Skeletal muscle tissue (tissue), 4 donors: ENCODE results near the gene CFAP206. TPM values are rescaled to one million over a fixed set of nuclear protein-coding genes. Genes with fewer than 3 reads are reported as not detected.
"Not testable (repeated sequence)": the region's sequence is repeated elsewhere in the genome, so short reads cannot be mapped to it uniquely, and the experiment has no call there.

ENCODE experiments used
- H3K27ac ChIP-seq: one replicate; pipeline ENCODE4 v1.7.0; 2013; ENCODE audit warnings: mild to moderate bottlenecking, low read depth, low read length, inconsistent platforms
- H3K27me3 ChIP-seq, 3 donors: one replicate each; pipeline ENCODE4 v1.7.0; 2013; ENCODE audit warnings: low read length in 3 of 3; ENCODE audit not compliant: control insufficient read depth in 3 of 3, insufficient read depth in 3 of 3
- H3K36me3 ChIP-seq, 3 donors: one replicate each; pipeline ENCODE4 v1.7.0; 2013; ENCODE audit warnings: low read length in 3 of 3; ENCODE audit not compliant: control insufficient read depth in 3 of 3, insufficient read depth in 3 of 3
- H3K4me1 ChIP-seq, 3 donors: one replicate each; pipeline ENCODE4 v1.7.0; 2013; ENCODE audit warnings: low read length in 3 of 3, mild to moderate bottlenecking in 3 of 3; ENCODE audit not compliant: control insufficient read depth in 3 of 3, insufficient read depth in 3 of 3
- H3K4me3 ChIP-seq, 3 donors: one replicate each; pipeline ENCODE4 v1.7.0; 2013; ENCODE audit warnings: low read length in 3 of 3
- H3K9ac ChIP-seq, 3 donors: one replicate each; pipeline ENCODE4 v1.7.0; 2013; ENCODE audit warnings: low read length in 3 of 3, mild to moderate bottlenecking in 3 of 3, moderate library complexity in 2 of 3, low read depth in 1 of 3
- H3K9me3 ChIP-seq, 3 donors: one replicate each; pipeline ENCODE4 v1.7.0; 2013; ENCODE audit warnings: low read length in 3 of 3; ENCODE audit not compliant: control insufficient read depth in 3 of 3
- total RNA-seq: library from RNA; depleted of rRNA; stranded (reverse); fragments of >200 nt; gene quantifications from one replicate; pipeline ENCODE4 v1.2.3, GENCODE V29; 2014
- donor health status: Osteomylitis.

The CFAP206 gene
- total RNA-seq, 1 donor from 2014 or later: not detected

DNA sequence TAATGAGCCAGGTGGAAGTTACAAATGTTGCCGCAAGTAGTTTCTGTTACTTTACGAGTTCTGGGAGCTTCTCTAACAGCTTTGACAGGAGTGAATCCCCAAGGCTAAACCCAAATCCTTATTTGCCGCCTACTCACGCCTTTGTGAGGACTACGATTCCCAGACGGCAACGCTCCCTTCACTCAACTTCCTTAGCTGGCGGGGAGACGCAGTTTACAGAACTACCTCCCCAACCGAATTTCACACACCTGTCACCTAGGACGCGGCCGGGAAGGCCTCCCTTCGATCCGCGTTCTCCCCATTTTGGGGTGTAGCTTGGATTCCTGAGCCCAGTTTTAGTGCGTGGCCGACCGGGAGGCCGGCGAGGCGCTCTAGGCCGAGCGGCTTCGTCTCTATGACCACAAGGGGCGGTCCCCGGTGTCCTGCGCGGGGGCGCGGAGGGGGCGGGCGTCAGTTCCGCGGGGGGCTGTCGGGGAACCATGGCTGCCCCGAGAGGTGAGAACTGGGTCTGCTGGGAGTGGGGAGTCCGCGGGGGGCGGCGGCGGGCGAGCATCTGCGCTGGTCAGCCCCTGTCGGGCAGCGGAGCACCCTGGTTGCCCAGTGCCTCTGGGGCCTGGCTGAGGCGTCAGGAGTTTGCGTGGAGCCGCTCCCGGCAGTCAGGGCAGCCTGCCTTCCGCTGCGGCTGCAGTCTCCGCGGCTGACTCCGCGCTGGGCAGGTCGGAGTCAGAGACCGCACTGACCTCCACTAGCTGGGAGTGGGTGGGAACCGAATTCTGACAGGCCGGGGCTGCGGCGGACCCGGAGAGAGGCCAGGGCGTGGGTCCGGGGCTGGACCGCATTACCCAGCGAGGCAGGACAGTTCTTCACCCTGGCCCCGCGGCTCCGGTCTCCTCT is 65.0 kb downstream of the CFAP206 start, which contains the start of gene SLC35A1:
Gene SLC35A1, plus strand, starts transcription at position 450 of the 894 bp plus-strand sequence. Its CDS starts 30 bp downstream, at position 480.
- peak within 1 kb of the TSS; percentile 85 to 99 (median 98) for H3K4me3 ChIP-seq
- H3K9me3 ChIP-seq: no peaks in the 10 kb centered on the region
- H3K9ac ChIP-seq: peak within 1 kb of the TSS; percentile 95 to 98 (median 97)
- H3K36me3 ChIP-seq: peaks cover 0 to 3% (median 0%) of the 10 kb centered on the region in 3 donors
- H3K27me3 ChIP-seq: no peaks in the 10 kb centered on the region
- H3K27ac ChIP-seq: peak within 1 kb of the TSS; percentile 93
- peaks cover 6 to 8% (median 8%) of the 10 kb centered on the region in 3 donors for H3K4me1 ChIP-seq

DNA sequence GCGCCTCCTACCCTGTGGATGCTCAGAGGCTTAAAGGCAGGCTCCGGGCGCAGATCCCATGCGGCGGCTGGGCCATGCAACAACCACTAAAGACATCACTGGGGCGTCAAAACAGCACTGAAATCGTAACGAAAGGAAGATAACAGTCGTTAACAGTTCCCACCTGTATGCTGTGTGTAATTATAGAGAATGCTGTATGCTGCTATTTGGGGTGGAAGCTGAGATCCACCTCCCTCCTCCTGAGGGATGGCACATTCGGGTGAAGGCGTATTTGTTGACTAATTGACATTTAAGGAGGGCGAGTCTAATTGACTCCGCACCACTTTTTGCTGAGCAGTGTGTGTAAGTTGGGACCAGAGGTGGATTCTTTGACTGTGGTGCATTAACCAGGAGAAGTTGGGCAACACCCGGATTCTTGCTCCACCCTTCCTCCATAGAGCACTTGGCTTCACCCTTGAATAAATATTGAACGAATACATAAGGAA is 65.7 kb downstream of the CFAP206 start:
- Histone ChIP-seq H3K27ac (peak overlapping the region; percentile 93), H3K9me3 (no peaks in the 10 kb centered on the region), H3K27me3 (no peaks in the 10 kb centered on the region), H3K4me3 (peak overlapping the region; percentile 85 to 99 (median 98)), H3K36me3 (peaks cover 0 to 6% (median 2%) of the 10 kb centered on the region in 3 donors), H3K9ac (peak overlapping the region; percentile 90 to 98 (median 97)), H3K4me1 (peaks cover 6 to 8% (median 8%) of the 10 kb centered on the region in 3 donors)

DNA sequence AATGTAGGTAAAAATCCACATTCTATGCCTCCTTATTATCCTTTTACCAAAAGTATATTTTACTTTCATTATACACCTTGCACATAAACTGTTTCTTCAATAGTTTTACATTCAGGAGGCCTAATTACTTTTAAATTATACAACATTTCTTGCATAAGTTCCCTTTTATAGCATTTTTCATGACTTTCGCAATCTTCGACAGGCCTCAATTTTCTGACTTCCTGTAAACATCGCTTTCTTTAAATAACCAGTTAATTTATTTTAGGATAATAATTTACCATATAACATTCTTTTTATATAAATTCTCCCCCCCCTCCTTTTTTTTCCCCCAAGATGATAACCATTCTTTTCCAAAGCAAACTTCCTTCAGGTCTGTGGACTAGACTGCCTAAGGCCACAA is 74.2 kb downstream of the CFAP206 start:
- no peak overlapping the region for H3K27ac ChIP-seq
- H3K9ac ChIP-seq: no peak overlapping the region
- H3K9me3 ChIP-seq: no peaks in the 10 kb centered on the region
- no peak overlapping the region for H3K4me3 ChIP-seq
- peaks cover 0 to 10% (median 4%) of the 10 kb centered on the region in 3 donors for H3K36me3 ChIP-seq
- no peaks in the 10 kb centered on the region for H3K4me1 ChIP-seq
- H3K27me3 ChIP-seq: no peaks in the 10 kb centered on the region

DNA sequence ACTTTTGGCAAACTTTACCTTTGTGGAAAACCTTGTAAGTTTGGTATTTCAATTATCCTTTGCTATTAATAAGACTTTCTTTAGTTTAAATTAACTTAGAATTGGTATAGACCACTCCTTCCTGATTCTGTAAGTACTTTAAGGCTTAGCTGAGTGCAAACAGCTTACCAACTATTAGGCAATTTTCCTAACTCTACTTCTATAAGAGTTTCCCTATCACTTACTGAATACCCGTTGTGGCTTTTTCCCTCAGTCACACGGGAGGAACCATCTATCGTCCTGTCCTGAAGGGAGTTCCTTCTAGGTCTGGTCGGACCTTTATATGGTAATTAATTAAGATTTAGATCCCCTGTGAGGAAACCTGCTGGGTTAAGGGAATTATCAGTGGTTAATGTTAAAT is 74.6 kb downstream of the CFAP206 start:
- H3K9ac ChIP-seq: no peak overlapping the region
- H3K9me3 ChIP-seq: no peaks in the 10 kb centered on the region
- H3K27me3 ChIP-seq: no peaks in the 10 kb centered on the region
- H3K36me3 ChIP-seq: peaks cover 0 to 10% (median 4%) of the 10 kb centered on the region in 3 donors
- no peaks in the 10 kb centered on the region for H3K4me1 ChIP-seq
- H3K27ac ChIP-seq: no peak overlapping the region
- no peak overlapping the region for H3K4me3 ChIP-seq

DNA sequence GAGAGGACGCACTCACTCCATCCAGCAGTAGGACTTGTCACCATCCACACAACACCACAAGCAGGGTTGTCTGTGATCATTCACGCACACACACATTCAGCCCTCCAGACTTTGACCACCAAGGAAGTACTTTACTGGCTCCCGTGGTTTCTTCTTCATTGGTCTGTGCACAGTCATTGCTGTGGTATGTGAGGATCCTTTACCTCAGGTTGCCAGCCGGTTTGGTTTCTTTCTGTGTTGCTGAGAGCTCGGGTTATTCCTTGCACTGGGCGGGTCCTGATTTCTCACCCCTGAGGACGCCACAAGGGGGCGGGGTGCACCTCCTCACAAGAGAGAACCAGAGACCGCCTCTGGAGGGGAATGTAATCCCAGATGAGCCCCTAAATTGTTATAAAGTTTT is 76.2 kb downstream of the CFAP206 start:
- Histone ChIP-seq H3K27me3 (no peaks in the 10 kb centered on the region), H3K4me3 (no peak overlapping the region), H3K36me3 (peaks cover 0 to 2% (median 0%) of the 10 kb centered on the region in 3 donors), H3K27ac (no peak overlapping the region), H3K4me1 (no peaks in the 10 kb centered on the region), H3K9ac (no peak overlapping the region), H3K9me3 (no peaks in the 10 kb centered on the region)

DNA sequence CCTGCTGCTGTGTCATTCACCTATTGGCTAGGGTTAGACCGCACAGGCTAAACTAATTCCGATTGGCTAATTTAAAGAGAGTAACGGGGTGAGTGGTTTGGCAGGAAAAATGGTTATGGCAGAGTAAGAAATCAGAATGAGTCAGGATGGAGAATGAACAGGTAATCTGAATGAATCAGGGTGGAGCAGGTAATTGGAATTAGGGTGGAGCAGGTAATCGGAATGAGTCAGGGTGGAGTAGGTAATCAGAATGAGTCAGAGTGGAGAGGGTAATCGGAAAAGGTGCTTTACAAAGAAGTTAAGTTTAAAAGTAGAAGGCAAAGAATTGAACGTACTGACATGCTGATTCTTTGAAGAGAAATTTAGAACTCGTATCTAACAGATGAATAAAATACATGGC is 76.7 kb downstream of the CFAP206 start:
- no peak overlapping the region for H3K27ac ChIP-seq
- no peak overlapping the region for H3K4me3 ChIP-seq
- H3K4me1 ChIP-seq: no peaks in the 10 kb centered on the region
- no peaks in the 10 kb centered on the region for H3K27me3 ChIP-seq
- H3K36me3 ChIP-seq: peaks cover 0 to 2% (median 0%) of the 10 kb centered on the region in 3 donors
- H3K9me3 ChIP-seq: no peaks in the 10 kb centered on the region
- no peak overlapping the region for H3K9ac ChIP-seq

DNA sequence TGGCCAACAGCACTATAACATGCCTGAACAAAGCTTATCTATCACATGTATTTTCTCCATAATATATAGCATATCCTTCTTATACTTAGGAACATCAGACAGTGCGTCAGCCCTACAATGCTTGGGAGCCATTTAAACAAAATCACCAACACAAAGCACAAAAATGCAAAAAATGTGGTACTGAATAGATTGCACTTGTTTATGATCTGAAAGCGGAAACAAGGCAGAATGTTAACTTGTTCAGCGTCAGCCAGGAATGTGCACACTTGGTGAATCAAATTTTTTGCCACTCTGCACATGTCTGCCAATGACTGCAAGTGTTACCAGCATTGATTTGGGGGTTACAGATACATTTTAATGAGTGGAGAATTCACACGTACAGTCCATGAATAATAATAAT is 79.8 kb downstream of the CFAP206 start:
- no peaks in the 10 kb centered on the region for H3K4me1 ChIP-seq
- no peak overlapping the region for H3K27ac ChIP-seq

DNA sequence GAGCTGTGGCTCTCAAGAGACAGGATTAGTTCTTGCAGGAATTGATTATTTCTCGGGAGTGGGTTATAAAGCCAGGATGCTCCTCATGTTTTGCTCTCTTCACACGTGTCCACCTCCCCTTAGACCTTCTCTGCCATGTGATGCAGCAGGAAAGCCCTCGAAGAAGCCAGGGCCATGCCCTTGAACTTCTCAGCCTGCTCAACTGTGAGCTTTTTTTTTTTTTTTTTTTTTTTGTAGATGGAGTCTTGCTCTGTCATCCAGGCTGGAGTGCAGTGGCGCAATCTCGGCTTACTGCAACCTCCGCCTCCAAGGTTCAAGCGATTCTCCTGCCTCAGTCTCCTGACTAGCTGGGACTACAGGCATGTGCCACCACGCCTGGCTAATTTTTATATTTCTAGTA is 81.6 kb downstream of the CFAP206 start:
- not testable (repeated sequence) for H3K27ac ChIP-seq, H3K4me1 ChIP-seq, H3K36me3 ChIP-seq, H3K4me3 ChIP-seq, H3K27me3 ChIP-seq, H3K9ac ChIP-seq, H3K9me3 ChIP-seq

More for the DNA sequence above, 79.8 kb downstream of the CFAP206 start:
- Histone ChIP-seq H3K4me3 (no peak overlapping the region), H3K27me3 (no peaks in the 10 kb centered on the region), H3K9ac (no peak overlapping the region), H3K36me3 (peaks cover 0 to 3% (median 2%) of the 10 kb centered on the region in 3 donors), H3K9me3 (no peaks in the 10 kb centered on the region)

DNA sequence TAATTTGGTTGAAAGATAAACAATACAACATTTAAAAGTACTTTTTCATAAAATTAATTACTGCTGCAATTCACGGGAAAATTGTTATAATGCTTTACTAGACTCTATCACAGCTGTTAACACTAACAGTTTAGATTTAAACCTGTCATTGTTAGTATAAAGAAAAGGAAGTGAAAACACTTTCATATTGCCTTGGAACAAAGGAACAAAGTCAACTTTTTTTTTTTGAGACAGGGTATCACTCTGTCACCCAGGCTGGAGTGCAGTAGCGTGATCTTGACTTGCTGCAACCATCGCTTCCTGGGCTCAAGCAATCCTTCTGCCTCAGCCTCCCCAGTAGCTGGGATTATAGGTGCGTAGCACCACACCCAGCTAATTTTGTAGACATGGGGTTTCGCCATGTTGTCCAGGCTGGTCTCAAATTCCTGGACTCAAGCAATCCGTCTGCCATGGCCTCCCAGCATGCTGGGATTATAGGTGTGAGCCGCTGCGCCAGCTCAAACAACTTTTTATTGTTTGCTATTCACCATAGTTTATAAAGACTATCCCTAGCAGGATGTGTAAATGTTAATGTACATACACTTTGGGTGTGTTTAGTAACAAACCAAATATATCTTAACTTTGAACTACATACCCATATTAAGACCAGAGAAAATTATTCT is 87.1 kb downstream of the CFAP206 start:
- no peaks in the 10 kb centered on the region for H3K9me3 ChIP-seq
- no peak overlapping the region for H3K27ac ChIP-seq
- H3K4me3 ChIP-seq: no peak overlapping the region
- H3K36me3 ChIP-seq: peaks cover 2 to 8% (median 6%) of the 10 kb centered on the region in 3 donors
- no peaks in the 10 kb centered on the region for H3K27me3 ChIP-seq
- no peak overlapping the region for H3K9ac ChIP-seq
- no peaks in the 10 kb centered on the region for H3K4me1 ChIP-seq

DNA sequence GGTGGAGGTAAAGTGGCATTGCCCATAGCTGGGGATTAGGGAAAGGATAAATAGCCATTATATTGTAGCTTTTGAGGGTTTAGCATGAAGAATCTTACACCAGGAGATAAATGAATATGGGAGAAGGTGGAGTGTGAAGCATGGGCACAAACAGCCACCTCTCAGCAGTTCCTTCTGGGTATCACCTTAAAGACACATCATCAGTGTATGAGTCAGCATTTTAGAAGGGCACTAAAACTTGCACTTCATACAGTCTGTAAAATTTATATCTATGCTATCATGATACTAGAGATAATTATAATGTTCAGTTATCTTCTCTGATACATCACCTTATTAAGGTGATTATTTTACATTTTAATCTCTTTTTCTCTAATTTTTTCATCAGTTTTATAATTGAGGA is 90.3 kb downstream of the CFAP206 start:
- H3K4me3 ChIP-seq: no peak overlapping the region
- H3K27me3 ChIP-seq: no peaks in the 10 kb centered on the region
- H3K4me1 ChIP-seq: no peaks in the 10 kb centered on the region
- H3K36me3 ChIP-seq: peaks cover 0 to 23% (median 20%) of the 10 kb centered on the region in 3 donors
- H3K27ac ChIP-seq: no peak overlapping the region
- no peaks in the 10 kb centered on the region for H3K9me3 ChIP-seq
- no peak overlapping the region for H3K9ac ChIP-seq
